Measurements from ENCODE around the gene AGER.

DNA sequence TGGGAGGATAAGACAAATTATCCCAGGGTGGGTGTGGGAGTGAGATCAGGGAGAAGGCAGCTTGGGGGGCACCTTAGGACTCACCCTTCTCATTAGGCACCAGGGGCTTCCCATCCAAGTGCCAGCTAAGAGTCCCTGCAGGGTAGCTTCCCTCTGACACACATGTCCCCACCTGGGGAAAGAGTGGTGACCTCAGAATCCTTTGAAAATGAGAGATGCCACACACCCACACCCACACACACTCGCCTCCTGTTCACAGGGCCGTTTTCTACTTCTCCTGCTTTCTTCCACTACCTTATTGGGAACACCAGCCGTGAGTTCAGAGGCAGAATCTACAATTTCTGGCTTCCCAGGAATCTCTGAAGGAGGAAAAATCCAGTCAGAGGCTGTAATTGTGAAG, 1.0 kb downstream of the AGER start:
- no peak for TF ChIP-seq ELF1 (IDR thresholded peaks at IDR 0.05)
- TF ChIP-seq, protein P1, sequence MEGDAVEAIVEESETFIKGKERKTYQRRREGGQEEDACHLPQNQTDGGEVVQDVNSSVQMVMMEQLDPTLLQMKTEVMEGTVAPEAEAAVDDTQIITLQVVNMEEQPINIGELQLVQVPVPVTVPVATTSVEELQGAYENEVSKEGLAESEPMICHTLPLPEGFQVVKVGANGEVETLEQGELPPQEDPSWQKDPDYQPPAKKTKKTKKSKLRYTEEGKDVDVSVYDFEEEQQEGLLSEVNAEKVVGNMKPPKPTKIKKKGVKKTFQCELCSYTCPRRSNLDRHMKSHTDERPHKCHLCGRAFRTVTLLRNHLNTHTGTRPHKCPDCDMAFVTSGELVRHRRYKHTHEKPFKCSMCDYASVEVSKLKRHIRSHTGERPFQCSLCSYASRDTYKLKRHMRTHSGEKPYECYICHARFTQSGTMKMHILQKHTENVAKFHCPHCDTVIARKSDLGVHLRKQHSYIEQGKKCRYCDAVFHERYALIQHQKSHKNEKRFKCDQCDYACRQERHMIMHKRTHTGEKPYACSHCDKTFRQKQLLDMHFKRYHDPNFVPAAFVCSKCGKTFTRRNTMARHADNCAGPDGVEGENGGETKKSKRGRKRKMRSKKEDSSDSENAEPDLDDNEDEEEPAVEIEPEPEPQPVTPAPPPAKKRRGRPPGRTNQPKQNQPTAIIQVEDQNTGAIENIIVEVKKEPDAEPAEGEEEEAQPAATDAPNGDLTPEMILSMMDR (IDR thresholded peaks at IDR 0.05): no peak
- TF ChIP-seq SMC3 (IDR thresholded peaks at IDR 0.05; ENCODE audit: low read depth, low read length): no peak
- no peak for TF ChIP-seq RXRA (IDR thresholded peaks at IDR 0.05; ENCODE audit: borderline replicate concordance, low read depth)
- TF ChIP-seq RFX5 (IDR thresholded peaks at IDR 0.05; ENCODE audit: low read length): no peak
- TF ChIP-seq, protein P2, sequence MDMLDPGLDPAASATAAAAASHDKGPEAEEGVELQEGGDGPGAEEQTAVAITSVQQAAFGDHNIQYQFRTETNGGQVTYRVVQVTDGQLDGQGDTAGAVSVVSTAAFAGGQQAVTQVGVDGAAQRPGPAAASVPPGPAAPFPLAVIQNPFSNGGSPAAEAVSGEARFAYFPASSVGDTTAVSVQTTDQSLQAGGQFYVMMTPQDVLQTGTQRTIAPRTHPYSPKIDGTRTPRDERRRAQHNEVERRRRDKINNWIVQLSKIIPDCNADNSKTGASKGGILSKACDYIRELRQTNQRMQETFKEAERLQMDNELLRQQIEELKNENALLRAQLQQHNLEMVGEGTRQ (IDR thresholded peaks at IDR 0.05; ENCODE audit: borderline replicate concordance, low read depth, low read length): no peak
- no peak for TF ChIP-seq TAF1 (IDR thresholded peaks at IDR 0.05; ENCODE audit: borderline replicate concordance, low read depth, low read length)
- TF ChIP-seq SIN3A (IDR thresholded peaks at IDR 0.05; ENCODE audit: borderline replicate concordance, low read depth, low read length): no peak
- TF ChIP-seq CHD2 (IDR thresholded peaks at IDR 0.05; ENCODE audit: low read length, partially characterized antibody): no peak
- TF ChIP-seq, protein P3, sequence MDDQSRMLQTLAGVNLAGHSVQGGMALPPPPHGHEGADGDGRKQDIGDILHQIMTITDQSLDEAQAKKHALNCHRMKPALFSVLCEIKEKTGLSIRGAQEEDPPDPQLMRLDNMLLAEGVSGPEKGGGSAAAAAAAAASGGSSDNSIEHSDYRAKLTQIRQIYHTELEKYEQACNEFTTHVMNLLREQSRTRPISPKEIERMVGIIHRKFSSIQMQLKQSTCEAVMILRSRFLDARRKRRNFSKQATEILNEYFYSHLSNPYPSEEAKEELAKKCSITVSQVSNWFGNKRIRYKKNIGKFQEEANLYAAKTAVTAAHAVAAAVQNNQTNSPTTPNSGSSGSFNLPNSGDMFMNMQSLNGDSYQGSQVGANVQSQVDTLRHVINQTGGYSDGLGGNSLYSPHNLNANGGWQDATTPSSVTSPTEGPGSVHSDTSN (IDR thresholded peaks at IDR 0.05): no peak
- no peak for TF ChIP-seq RAD21 (IDR thresholded peaks at IDR 0.05; ENCODE audit: low read length)
- no peak for TF ChIP-seq GABPA (IDR thresholded peaks at IDR 0.05; ENCODE audit: low read depth)
